ENCODE data around the gene PPARA.

- no peak for TF ChIP-seq CTCF (IDR thresholded peaks at IDR 0.05; ENCODE audit: poor library complexity, severe bottlenecking)
- TF ChIP-seq MXI1 (conservative IDR thresholded peaks at IDR 0.05; ENCODE audit: poor library complexity, severe bottlenecking): no peak
- TF ChIP-seq RAD21 (conservative IDR thresholded peaks at IDR 0.05): no peak
- no peak for TF ChIP-seq EP300 (conservative IDR thresholded peaks at IDR 0.05; ENCODE audit: poor library complexity, severe bottlenecking)
- no peak for TF ChIP-seq POLR2AphosphoS5 (IDR thresholded peaks at IDR 0.05)
Observed at GRCh38 chr22:46165977-46166376, 15.7 kb downstream of the PPARA start.
